GM19043 (cell line): ENCODE results near the gene SLX9.

Source experiments
- ATAC-seq: cut with Tn5 transposase; IDR thresholded peaks from one replicate; pipeline ENCODE4 v1.9.1; 2021; ENCODE audit warnings: low read depth; ENCODE audit not compliant: unreplicated experiment

Gene SLX9

DNA sequence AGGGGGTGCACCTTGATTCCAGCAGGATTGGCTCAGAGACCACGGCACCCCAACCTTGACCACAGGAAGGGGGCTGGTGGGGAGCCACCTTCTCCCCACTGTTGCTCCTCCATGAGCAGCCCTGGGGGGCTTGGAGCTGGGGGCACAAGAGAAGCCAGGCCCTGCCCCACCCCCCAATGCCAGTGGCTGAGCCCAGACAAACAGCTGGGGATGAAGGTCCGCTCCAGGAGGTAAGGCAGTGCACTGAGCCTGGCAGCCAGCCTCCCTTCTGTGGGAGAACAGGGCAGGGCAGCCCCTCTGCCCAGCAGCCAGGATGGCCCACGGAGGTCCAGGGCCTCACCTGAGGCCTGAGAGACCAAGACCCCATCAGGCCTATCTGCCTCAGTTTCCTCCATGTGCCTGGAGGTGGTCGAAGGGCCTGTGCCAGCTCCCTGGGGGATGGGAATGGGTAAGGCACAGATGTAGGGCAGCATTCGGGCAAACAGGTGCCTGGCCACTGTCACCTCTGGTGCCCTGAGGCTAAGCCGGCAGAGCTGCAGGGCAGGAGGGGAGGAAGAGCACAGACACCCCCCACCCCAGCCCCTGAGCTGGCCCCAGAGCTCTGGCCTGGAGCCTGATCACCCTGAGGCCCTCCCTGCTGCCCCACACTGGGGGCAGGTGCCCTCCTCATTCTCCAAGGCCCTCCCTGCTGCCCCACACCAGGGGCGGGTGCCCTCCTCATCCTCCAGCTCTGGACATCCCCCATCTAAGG, 26.2 kb upstream of the SLX9 start:
- no peak for ATAC-seq

DNA sequence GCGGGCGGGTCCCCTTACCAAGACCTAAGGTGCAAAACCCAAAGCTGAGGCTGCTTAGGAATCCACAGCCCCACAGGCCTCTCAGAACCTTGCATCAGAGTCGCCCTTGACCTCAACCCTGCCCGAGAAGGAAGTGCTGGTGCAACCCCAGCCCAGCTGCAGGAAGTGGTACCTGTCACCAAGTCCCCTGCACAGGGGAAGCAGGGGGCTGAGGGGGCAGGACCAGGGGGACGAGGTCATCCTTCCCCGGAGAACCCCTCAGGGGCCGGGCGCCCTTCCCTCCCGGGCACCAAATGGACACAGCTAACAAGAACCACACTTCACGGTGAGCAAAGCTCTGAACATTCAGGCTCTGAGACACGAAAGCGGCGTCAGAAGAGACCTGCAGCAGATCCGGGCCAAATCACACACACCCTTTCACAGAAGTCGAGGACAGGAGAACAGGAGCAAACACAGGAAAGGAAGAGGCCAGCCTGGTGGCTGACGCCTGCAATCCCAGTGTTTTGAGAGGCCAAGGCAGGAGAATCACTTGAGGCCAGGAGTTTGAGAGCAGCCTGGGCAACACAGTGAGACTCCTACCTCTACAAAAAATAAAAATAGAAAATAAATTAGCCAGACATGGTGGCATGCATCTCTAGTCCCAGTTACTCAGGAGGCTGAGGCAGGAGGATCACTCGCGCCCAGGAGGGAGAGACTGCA, 25.5 kb upstream of the SLX9 start:
- peak; percentile 58 for ATAC-seq

- no peak for ATAC-seq
These were observed 22.9 kb upstream of the SLX9 start for GRCh38 chr21:44916965-44917364.

DNA sequence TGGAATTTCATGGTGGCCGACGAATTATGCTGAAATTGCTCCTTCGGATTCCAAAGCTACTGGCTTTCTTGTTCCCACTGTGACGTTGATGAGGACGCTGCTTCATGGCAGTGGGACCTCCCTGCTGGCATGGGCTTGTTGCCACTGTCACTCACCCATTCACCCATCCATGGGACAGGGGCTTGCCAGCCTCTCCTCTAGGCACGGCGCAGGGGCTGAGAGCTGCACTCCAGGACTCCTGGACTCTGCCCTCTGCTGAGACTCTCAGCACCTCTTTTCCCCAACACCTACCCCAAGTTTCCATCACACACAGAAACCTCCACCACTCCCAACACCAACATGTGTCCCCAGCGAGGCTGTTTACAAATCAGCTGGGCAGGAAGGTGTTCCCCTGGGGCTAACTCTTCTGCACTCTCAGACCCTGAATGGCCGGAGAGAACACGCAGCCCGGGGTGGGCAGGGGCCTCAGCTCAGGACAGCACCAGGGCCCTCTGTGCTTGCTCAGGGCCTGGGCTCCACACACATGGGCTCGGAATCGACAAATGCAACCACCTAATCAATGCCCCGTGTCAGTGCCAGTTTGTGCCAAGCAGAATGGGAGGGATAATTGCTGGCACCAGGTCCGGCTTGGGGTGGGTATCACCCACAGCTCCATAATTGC, 22.3 kb upstream of the SLX9 start:
- ATAC-seq = no peak

GRCh38 chr21:44918107-44918470, 21.7 kb upstream of the SLX9 start:
- ATAC-seq = no peak

GRCh38 chr21:44918581-44919033, 21.2 kb upstream of the SLX9 start:
- ATAC-seq = no peak

DNA sequence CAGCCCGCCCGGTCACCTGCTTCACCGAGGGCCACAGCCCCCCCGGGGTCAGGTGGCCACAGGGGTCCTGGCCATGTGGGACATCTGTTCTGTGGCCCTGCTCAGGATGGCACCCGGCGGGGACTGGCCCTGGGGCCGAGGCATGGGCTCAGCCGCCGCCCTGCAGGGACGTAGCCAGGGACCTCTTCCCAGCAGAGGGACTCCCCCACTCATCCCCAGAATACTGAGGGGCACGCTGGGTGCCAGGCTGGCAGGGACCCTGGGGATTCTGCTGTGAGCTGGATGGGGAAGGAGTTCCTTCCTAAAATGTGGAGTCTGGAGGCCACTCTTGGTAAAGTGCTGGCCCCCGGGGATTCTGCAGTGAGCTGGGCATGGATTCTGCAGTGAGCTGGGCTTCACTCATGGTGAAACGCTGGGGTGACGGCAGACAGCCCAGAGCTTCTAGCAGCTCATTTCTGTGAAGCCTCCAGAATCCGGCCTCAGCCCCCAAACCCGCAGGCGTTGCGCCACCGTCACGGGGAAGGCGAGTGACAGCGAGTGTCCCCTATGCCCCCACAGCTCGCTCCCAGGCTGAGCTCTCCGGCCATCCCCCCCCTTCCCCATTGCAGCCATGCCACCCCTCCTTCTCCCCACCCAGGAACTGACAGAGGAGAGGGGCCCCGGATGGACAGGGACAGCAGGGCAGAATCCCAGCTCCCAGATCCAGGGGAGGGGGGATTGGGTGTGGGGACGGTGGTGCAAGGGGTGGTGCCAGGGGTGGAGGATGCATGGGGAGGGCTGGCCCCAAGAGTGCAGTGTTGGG, 20.5 kb upstream of the SLX9 start:
- no peak for ATAC-seq

- ATAC-seq = no peak
These were observed 19.7 kb upstream of the SLX9 start for GRCh38 chr21:44919913-44920693.

GRCh38 chr21:44920694-44921604, 18.9 kb upstream of the SLX9 start, which contains the start of gene ITGB2:
ITGB2 (minus strand) TSS chr21:44920899; CDS start chr21:44910782, 10,117 bp downstream.
- ATAC-seq = no peak

DNA sequence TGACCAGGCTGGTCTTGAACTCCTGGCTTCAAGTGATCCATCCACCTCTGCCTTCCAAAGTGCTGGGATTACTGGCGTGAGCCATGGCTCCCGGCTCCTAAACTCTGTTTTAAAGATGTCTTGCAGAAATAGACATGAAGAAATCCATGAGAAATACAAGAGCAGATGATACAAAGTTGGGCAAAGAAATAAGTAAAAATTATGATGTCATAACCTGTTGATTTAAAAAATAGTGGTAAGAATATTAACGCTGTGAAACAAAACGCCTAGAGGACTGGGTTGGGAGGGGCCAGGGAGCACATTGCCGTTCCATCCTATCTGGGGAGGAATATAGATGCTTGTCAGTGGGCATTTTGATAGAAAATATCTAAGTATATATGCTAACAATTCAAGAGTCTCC, 17.9 kb upstream of the SLX9 start:
- ATAC-seq = no peak

DNA sequence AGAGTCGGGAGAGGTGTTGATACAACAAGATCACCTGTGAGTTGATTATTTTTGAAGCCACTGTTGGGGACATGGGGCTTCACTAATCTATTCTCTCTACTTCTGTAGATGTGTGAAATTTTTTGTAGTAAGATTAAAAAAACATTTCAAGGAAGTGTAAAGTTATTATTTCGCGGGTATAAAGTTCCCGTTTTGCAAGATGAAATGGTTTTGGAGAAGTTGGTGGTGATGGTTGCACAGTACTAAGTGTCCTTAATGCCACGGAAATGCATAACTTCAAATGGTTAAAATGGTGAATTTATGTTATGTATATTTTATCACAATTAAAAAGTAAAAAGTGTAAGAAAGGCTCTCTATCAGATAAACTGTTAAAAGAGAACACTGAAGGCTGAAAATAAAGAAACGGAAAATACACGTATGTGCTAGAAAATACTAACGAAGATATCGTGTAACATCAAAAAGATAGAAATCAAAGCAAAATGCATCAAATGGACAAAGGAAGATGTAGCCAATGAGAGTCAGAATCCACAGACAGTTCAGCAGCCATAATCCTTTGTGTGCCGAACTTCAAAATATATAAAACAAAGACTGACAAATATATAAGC, 16.2 kb upstream of the SLX9 start:
- no peak for ATAC-seq

DNA sequence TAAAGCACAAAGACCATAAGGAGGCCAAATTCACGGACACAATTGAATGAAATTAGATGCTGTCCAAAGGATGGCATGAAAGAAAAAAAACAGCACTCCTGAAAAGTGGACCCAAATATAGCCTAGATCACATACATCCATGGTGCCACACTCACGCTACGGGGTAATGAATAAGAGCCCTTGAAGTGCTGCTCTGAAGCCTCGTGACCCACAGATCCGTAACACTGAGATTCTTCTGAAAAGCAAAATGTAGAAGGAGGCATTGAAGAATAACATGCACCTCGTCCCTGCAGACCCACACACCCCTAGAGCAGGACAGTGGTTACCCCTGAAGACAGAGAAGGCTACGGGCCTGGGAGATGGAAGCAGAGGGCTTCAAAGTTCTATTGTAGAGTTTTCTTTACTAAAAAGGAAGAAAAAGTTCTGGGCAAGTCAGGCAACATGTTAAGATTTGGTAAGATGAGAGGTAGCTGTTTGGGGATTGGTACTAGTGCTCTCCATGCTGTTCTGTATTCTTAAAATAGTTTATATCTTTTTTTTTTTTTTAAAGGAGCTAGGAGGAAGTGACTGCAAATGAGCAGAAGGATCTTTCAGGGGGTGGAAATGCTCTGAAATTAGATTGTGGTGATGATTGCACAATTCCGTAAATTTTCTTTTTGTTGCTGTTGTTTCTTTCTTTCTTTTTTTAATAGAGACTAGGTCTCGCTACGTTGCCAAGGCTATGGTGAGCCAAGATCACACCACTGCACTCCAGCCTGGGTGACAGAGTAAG, 15.0 kb upstream of the SLX9 start:
- no peak for ATAC-seq

- no peak for ATAC-seq
These were observed 14.5 kb upstream of the SLX9 start for GRCh38 chr21:44925378-44925755.

- no peak for ATAC-seq
These were observed 13.3 kb upstream of the SLX9 start for GRCh38 chr21:44926331-44927101.

- ATAC-seq = no peak
These were observed 12.6 kb upstream of the SLX9 start for GRCh38 chr21:44927259-44927586.

DNA sequence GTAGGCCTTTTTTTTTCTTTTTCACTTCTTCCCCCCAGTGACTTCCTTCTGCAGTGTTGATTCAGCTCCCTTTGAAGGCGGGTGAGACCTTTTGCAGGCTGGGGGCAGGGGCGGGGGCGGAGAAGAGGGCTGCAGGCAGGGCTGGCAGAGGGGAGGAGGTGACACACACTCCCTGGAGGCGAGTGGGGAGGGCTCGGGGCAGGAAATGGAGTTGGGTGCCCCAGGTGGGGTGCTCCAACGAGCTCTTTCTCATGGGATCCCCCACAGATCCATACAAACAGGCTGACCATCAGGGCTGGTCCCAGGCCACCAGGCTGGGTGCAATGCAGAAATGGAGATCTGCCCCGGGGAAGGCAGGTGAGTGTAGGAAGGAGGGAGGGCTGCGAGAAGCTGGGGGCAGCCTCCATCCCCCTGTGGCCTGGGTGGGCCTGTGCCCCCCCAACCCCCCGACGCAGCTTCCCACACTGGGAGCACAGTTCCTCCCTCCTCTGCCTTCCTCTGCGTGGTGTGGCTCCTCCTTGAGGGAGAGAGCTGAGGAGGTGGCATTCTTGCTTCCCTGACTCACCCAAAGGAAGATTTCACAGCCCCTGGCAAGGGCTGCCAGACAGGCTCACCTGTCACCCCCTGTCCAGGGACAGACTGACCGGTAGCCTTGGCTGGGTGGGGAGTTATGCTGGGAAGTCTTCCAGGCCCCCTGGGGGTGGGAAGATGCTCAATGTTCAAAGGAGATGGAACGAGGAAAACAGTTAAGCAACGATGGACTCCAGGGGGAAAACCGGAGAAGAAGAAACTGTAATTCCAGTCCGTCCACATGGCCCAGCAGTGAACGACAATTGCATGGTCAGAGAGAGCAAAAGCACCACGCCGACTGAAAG, 12.0 kb upstream of the SLX9 start:
- no peak for ATAC-seq
